ENCODE data around the gene PDLIM3.
"Not testable (repeated sequence)": the region's sequence is repeated elsewhere in the genome, so short reads cannot be mapped to it uniquely, and the experiment has no call there.

Gene PDLIM3

DNA sequence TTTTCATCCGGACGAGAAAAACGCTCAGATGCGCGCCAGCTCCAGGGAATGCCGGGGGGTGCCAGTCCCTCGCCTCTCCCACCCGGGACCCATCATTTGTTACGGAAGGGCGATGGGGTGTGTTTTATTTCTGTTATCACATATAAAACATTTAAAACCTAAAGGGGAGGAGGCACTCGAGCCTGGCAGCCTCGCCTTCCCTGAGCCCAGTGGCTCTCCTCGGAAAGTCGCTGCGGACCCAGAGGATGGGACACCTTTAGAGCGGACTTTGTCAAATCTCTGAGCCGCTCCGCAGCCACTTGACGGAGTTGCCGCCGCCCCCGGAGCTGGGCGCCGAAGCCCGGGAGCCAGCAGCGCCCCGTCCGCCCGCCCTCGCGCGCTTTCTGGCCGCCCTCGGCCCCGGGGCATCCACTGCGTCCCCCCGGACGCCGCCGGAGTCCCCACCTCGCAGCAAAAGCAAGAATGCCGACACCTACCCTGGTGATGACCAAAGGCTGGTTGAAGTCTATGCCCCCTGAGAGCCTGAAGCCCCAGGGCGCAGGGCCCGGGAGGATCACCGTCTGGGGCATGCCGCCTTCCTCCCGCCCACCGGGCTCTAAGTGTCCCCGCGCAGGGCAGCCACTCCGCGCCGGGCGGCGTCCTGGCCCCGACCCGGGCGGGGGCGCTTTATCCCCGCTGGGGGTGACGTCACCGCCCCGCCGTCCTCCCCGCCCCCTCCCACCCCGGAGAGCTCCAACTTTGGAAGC lies at the start of gene PDLIM3:
TSS of gene PDLIM3 (minus strand) at position 642 of the 746 bp plus-strand sequence. CDS start at position 569, 73 bp downstream.
- peak in 1 of 2 experiments; percentile 10 for DNase-seq

DNA sequence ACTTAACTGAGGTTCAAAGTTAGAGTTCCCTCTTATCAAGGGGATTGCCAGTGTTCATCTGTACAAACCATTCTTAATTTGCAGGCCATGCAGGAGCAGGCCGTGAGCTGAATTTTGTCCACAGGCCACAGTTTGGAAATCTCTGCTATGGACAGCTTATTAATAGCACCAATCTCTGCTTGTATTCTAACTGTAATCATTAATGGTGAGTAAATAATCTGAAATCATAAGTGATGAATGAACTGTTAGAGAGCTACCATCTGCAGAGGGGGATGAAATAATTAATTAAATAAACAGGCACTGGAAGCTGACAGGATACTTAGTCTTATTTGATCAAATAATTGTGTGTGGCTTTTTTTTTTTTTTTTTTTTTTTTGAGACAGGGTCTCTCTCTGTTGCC lies 48.5 kb upstream of the PDLIM3 start:
- DNase-seq = no peak

DNA sequence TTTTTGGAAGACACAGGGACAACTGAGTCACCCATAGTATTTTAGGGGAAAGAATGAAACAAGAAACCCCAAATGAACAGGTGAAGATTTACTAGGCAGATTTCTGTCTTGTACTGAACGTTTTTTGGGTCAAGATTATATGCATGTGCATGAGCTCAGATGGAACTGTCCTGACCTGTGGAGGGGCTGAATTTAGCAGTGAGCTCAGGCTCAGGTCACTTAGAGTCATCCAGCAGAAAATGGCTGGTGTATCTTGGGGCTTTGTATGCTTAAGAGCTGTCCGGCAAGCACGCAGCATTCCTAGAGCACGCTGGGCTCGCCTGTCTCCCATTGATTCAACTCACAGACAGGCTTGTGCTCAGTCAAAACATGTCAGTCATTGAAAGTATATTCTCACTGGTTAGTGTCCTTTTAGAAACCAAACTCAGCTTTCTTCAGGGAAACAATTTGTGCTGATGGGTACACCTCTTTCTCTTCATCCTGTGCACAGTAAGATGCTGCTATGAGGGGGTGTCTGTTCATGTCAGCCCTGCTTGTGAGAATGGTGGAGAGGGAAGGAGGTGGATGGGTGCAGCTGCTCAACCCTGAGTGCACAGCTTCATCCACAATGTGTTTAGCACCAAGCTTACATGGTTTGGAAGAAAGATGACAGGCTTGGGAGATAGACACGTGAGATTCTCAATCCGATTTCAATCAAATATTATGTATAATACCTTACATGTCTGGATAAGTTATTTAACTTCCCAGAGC lies 47.5 kb upstream of the PDLIM3 start:
- no peak for DNase-seq

DNA sequence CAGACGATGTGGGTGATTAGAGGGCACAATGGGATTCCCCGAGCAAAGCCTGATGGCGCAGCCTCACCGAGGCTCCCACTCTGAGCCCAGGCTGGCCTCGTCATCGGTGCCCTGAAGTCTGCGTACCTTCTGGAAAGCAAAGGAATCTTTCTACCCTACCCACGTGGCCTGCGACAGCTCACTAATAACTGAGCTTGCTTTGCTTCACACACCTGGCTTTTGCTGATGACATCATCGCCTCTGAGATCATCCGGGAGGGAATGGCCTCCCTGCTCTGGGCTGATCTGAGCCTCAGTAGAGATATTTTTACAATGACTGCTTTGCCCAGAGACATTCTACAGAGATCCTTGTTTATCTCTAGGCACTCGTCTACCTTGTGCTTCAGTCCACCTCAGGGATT lies 45.4 kb upstream of the PDLIM3 start:
- no peak for DNase-seq

DNA sequence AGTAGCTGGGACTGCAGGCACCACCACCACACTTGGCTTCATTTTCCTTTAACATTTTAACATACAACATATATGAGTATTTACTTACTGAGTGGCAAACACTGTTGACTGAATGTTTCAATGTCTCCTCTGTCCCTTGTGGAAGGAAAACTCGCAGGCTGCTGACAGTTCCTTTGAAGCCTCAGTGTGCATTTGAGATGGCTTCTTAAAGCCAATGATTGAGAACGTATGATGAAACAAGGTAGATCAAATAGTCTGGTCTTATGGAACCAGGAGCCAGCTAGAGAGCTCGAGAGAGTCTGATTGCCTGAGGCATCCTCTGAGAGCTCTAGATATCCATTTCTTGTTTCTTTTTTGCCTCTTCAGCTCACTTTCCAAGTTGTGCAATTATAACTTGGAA lies 43.0 kb upstream of the PDLIM3 start:
- no peak for DNase-seq

GRCh38 chr4:185576962-185577950 lies 41.9 kb upstream of the PDLIM3 start:
- DNase-seq = no peak

- no peak for DNase-seq
Observed at GRCh38 chr4:185576314-185576961, 41.1 kb upstream of the PDLIM3 start.

GRCh38 chr4:185573651-185574199 lies 38.4 kb upstream of the PDLIM3 start:
- DNase-seq = peak; percentile 67 to 88

DNA sequence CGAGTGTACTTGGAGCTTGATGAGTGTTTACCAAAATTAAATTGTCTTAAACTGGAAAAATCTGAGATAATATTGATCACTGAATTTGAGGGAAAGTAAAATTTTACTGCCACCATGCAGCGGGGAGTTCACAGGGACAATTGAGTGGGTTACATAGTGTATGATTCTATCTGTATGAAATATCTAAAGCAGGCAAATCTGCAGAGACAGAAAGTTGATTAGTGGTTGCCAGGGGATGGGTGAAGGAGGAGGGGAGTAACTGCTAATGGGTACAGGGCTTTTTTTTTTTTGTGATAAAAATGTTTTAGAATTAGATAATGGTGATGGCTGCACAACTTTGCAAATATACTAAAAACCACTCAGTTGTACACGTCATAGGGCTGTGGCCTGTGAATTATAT lies 35.4 kb upstream of the PDLIM3 start:
- no peak for DNase-seq

GRCh38 chr4:185567381-185568376 lies 32.4 kb upstream of the PDLIM3 start:
- DNase-seq = no peak

- DNase-seq = no peak
Observed at GRCh38 chr4:185566972-185567371, 31.7 kb upstream of the PDLIM3 start.

- DNase-seq = no peak
Observed at GRCh38 chr4:185566425-185566824, 31.1 kb upstream of the PDLIM3 start.

GRCh38 chr4:185565696-185566095 lies 30.4 kb upstream of the PDLIM3 start:
- no peak for DNase-seq

GRCh38 chr4:185564349-185564748 lies 29.0 kb upstream of the PDLIM3 start:
- DNase-seq = no peak

DNA sequence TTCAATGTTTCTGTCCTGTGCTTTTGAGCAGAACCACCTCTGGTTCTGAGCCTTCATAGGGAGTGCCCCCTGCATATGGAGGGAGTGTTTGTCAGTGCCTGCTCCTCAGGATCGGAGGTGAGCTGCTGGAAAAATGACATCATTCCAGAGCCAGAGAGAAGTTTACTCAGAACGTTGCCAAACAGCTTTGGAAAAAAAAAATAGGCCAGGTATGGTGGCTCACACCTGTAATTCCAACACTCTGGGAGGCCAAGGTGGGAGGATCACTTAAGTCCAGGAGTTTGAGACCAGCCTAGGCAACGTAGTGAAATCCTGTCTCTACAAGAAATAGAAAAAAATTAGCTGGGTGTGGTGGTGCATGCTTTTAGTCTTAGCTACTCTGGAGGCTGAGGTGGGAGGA lies 27.2 kb upstream of the PDLIM3 start:
- DNase-seq = no peak

DNA sequence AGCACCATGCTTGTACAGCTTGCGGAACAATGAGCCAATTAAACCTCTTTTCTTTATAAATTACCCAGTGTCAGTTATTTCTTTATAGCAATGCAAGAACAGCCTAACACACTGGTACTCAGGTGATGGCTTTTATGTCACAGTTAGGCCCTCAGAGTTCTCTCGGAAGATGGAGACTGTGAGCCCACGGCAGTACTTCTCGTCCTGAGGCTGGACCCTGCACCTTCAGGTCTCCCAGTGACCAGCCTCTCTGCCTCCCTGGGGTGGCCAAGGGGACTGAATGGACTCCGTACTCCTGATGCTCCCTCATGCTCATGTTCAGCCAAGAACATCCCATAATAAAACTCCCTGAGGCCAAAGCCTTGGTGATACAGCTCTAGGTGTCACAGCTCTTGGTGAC lies 25.0 kb upstream of the PDLIM3 start:
- DNase-seq = no peak

- DNase-seq = peak in 1 of 2 experiments; percentile 1
Observed at GRCh38 chr4:185559915-185560281, 24.6 kb upstream of the PDLIM3 start.

DNA sequence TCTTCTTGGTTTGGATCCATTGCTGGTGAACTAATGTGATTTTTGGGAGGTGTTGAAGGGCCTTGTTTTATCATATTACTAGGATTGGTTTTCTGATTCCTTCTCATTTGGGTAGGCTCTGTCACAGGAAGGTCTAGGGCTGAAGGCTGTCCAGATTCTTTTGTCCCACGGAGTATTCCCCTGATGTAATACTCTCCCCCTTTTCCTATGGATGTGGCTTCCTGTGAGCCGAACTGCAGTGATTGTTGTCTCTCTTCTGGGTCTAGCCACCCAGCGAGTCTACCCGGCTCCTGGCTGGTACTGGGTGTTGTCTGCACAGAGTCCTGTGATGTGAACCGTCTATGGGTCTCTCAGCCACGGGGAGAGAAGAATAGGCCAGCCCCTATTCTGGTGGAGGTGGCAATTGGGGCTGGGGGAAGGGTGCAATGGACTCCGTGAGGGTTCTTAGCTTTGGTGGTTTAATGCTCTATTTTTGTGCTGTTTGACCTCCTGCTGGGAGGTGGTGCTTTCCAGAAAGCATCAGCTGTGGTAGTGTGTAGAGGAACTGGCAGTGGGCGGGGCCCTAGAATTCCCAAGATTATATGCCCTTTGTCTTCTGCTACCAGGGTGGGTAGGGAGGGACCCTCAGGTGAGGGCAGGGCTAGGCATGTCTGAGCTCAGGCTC lies 24.1 kb upstream of the PDLIM3 start:
- DNase-seq = not testable (repeated sequence)

DNA sequence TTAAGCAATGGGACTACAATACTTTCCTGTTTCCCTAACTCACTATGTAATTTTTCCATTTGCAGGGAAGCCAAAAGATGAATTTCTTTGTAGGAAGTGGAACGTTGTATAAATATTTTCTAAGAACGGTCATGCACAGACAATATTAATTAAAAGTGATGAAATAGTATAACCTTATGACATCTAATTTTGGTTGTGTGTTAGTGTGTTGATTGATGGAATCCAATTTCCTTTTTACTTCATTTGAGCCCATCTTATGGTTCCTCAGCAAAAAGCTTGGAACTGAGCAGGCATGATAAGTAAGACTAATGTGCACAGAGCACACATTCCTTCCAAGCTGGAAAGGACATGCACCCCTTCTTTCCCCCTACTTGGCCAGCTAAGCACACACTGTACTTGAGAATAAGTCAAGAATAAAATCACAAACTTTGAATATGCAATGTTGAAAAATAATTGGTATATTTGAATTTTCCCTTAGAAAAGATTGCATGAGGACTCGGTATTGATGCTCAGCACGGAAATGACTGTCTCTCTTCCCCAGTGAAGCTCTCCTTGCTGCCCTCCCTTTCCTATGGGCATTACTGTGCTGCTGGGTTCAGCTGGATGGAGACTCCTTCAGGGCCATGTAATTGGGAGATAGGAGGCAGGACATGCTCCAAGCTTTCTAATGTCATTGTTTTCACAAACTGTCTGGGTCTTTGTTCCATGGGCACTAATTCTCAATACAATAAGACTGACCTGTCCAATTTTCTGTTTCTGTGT lies 19.2 kb upstream of the PDLIM3 start:
- DNase-seq = no peak

GRCh38 chr4:185552254-185552653 lies 16.9 kb upstream of the PDLIM3 start:
- no peak for DNase-seq
